ENCODE measurements around the gene OMP. TPM values are rescaled to one million over a fixed set of nuclear protein-coding genes. Genes with fewer than 3 reads are reported as not detected.

The OMP gene
- total and polyA plus RNA-seq, 2 donors (not counting 3 experiments of a cell fraction or from before 2014, with no cell fraction given), result 0.80 TPM; not detected in 1

DNA sequence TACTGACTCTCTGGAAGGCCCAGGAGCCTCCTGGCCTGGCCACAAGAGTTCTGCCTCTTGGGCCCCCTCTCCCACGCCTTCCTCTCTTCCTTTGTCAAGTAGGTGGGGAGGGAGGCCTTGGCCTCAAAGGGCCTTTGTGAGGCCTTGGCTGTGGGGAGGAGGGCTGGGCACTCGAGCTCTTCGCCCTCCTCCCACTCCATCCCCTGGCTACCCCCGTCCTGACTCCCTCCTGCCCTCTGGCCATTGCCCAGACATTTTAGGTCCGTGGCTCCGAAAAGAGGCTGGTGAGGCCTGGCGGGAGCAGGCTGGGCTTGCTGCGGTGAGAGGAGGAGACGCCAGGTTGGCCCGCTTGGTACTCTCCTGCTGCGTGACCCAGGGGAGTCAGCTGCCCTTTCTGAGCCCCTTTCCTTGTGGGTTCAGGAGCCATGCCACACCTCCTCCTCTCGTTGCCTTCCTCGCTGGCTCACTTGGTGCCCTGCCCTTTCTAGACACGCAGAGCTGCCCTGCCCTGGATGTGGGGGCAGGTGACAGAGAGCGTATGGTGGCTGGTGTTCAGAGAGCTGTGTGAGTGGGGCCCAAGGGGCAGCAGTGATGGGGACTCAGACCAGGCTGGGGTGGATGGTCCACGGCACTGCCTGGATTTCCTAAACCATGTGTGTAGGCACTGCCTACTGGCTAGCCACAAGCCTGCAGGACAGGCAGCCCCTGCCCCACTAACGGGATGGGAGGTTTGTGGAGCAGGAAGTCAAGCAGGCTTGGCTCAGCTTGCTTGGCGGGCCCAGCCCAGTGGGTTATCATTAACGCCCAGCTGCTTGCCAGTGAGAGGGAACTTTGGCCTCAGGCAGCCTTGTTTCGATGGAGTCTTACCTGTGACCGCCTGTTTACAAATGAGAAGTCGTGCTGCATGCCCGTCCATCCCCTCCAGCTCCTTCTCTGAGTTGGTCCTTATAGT is 15.8 kb upstream of the OMP start:
- no peaks in the 10 kb centered on the region for H3K36me3 ChIP-seq (ENCODE audit: control insufficient read depth in 2 of 2, extremely low read depth in 1 of 2, insufficient read depth in 2 of 2, low read length in 2 of 2)
- intact Hi-C loops (cut with micrococcal nuclease) (no loop called here), dilution Hi-C loops (cut with MboI; ENCODE audit: extremely low pct_ligation_motif_present, low sequenced_read_pairs) (no loop called here)
- H3K79me2 ChIP-seq (ENCODE audit: control insufficient read depth, insufficient read depth, low read length), result no peaks in the 10 kb centered on the region
- POLR2A ChIA-PET, result no interaction called here
- DNase-seq (ENCODE audit: low read depth, low spot score) (no peak), FAIRE-seq (no peak)
- H3K4me2 ChIP-seq (ENCODE audit: insufficient read depth, low read length), result no peak overlapping the region
- no peaks in the 10 kb centered on the region for H4K20me1 ChIP-seq (replicated peaks; ENCODE audit: control insufficient read depth, extremely low read depth, insufficient read depth, low read length)
- TF ChIP-seq FOS (IDR thresholded peaks at IDR 0.05; ENCODE audit: borderline replicate concordance, insufficient read depth, low read length), result no peak
- TF ChIP-seq POLR2AphosphoS5 (IDR thresholded peaks at IDR 0.05; ENCODE audit: insufficient read depth, low read depth, low read length), result no peak
- no peak for TF ChIP-seq JUN (IDR thresholded peaks at IDR 0.05; ENCODE audit: borderline replicate concordance, insufficient read depth, insufficient read length, low read depth)
- TF ChIP-seq EZH2 (IDR thresholded peaks at IDR 0.05; ENCODE audit: borderline replicate concordance, low read depth, low read length, severe bottlenecking), result no peak
- TF ChIP-seq GATA2 (IDR thresholded peaks at IDR 0.05; ENCODE audit: insufficient read depth, insufficient read length, low read depth, low read length), result no peak
- no peak for TF ChIP-seq MYC (IDR thresholded peaks at IDR 0.05; ENCODE audit: low read depth, low read length)
- TF ChIP-seq, protein P1, sequence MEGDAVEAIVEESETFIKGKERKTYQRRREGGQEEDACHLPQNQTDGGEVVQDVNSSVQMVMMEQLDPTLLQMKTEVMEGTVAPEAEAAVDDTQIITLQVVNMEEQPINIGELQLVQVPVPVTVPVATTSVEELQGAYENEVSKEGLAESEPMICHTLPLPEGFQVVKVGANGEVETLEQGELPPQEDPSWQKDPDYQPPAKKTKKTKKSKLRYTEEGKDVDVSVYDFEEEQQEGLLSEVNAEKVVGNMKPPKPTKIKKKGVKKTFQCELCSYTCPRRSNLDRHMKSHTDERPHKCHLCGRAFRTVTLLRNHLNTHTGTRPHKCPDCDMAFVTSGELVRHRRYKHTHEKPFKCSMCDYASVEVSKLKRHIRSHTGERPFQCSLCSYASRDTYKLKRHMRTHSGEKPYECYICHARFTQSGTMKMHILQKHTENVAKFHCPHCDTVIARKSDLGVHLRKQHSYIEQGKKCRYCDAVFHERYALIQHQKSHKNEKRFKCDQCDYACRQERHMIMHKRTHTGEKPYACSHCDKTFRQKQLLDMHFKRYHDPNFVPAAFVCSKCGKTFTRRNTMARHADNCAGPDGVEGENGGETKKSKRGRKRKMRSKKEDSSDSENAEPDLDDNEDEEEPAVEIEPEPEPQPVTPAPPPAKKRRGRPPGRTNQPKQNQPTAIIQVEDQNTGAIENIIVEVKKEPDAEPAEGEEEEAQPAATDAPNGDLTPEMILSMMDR (IDR thresholded peaks at IDR 0.05; ENCODE audit: extremely low read depth in 1 of 2, insufficient read depth in 1 of 2, low read depth in 1 of 2, low read length in 2 of 2), result no peak
- no peaks in the 10 kb centered on the region for H3K27me3 ChIP-seq (ENCODE audit: control insufficient read depth in 2 of 2, insufficient read depth in 2 of 2, low read length in 2 of 2)
- H3K9me3 ChIP-seq (replicated peaks; ENCODE audit: control insufficient read depth, insufficient read depth, low read length), result no peaks in the 10 kb centered on the region
- no peak overlapping the region for H3K4me3 ChIP-seq (replicated peaks in 1 of 3; ENCODE audit: insufficient read depth in 1 of 3, low read depth in 1 of 3, low read length in 3 of 3)
- H3K4me1 ChIP-seq (ENCODE audit: control insufficient read depth, extremely low read depth, insufficient read depth, low read length), result peaks cover 14% of the 10 kb centered on the region
- H3K9ac ChIP-seq (replicated peaks; ENCODE audit: extremely low read depth, insufficient read depth, low read length), result no peak overlapping the region
- CTCF ChIA-PET, result interaction anchor here (1.2 to 1.6 kb wide), 2 partner anchors 29 to 39 kb away, joined by 3 to 14 read pairs; no protein-coding TSS in a partner anchor
- H3K9me1 ChIP-seq (replicated peaks; ENCODE audit: control insufficient read depth, extremely low read depth, insufficient read depth, low read length), result no peaks in the 10 kb centered on the region
- no peak overlapping the region for H2AFZ ChIP-seq (ENCODE audit: low read depth, low read length)
- no TSS peak for BruUV-seq (replicated peaks)
- H3K27ac ChIP-seq (ENCODE audit: insufficient read depth, low read depth, low read length), result no peak overlapping the region

Measured in endothelial cell of umbilical vein (primary cell).